Measurements from ENCODE around the gene DLGAP1. TPM values are rescaled to one million over a fixed set of nuclear protein-coding genes. Genes with fewer than 3 reads are reported as not detected.

DLGAP1 gene
- total and polyA plus RNA-seq, 10 of the 15 experiments (the other 5 are each of a cell fraction or from before 2014, with no cell fraction given): 0.23 to 27.6 (median 1.9) TPM

- no peak for ATAC-seq
- no TSS peak for BruUV-seq (replicated peaks)
These were observed 955.6 kb downstream of the DLGAP1 start for GRCh38 chr18:3499501-3499900.

DNA sequence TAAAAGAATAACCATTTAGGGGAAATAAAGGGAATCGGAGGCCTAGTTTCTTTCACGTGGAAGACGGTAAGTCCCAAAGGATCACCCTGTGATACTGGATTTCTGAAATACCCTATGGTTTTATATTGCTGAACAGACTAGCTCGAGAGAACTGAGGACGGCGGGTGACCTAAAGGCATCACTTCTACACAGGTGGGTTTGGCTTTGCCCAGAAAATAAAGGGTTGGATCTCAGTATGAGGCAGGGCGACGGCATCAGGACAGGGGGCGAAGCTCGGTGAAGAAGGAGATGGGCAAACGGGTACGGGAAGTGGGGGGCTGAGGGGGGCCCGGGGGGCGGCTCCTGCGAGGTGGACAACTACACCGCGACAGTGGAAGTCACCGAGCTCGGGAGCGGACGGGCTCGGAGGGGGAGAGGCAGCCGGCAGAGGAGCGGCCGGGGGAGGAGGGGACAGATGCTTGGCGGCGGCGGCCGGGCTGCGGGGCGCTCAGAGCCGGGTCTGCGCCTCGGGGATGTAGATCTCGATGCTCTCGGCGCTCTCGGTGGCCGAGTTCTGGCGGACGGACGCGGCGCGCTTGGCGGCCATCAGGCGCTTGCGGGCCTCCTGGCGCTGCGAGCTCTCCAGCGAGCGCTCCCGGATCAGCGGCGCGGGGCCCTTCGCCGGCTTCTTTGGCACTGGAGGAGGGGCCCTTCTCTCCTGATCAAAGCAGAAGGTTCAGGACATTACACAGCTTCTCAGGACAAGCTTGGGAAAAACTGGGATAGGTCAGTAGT lies 956.2 kb downstream of the DLGAP1 start:
- no peaks in the 10 kb centered on the region for H3K9me3 ChIP-seq (replicated peaks; ENCODE audit: control insufficient read depth, insufficient read depth, low read length)
- FAIRE-seq (no peak), ATAC-seq (peak; percentile 50), DNase-seq (ENCODE audit: low read depth, low spot score) (no peak)
- SMC1A ChIA-PET (ENCODE audit: uncharacterized antibody, unreplicated experiment): interaction anchor here (1.3 to 2.6 kb wide), 2 partner anchors 10 to 86 kb away, joined by 6 to 14 read pairs; no protein-coding TSS in a partner anchor
- 29% methylated on average over 33 of the region's 58 CpGs for WGBS (ENCODE audit: insufficient coverage, insufficient replicate concordance, low lambda C conversion rate, missing lambda C conversion rate)
- H3K79me2 ChIP-seq (ENCODE audit: control insufficient read depth, insufficient read depth, low read length): no peaks in the 10 kb centered on the region
- H4K20me1 ChIP-seq (ENCODE audit: control insufficient read depth, insufficient read depth): no peaks in the 10 kb centered on the region
- BruUV-seq (replicated peaks): no TSS peak
- POLR2A ChIA-PET: no interaction called here
- CTCF ChIA-PET: interaction anchor here (0.6 to 1.6 kb wide), 3 partner anchors 9 to 109 kb away, joined by 3 read pairs; no protein-coding TSS in a partner anchor
- H3K27ac ChIP-seq (ENCODE audit: control insufficient read depth, insufficient read depth): no peak overlapping the region
- no peak overlapping the region for H3K4me2 ChIP-seq (ENCODE audit: control insufficient read depth, insufficient read depth)
- H3K27me3 ChIP-seq (replicated peaks in 1 of 2; ENCODE audit: control insufficient read depth in 2 of 2, insufficient read depth in 2 of 2, low read length in 1 of 2): peaks cover 0 to 16% of the 10 kb centered on the region in 2 experiments; a peak in 2 of 4 replicates
- no peaks in the 10 kb centered on the region for H3K36me3 ChIP-seq (ENCODE audit: control insufficient read depth in 2 of 2, insufficient read depth in 2 of 2, low read length in 1 of 2)
- no peaks in the 10 kb centered on the region for H3K4me1 ChIP-seq (ENCODE audit: control insufficient read depth, insufficient read depth, low read length)
- RAD21 ChIA-PET (ENCODE audit: unreplicated experiment): no interaction called here
- no peak overlapping the region for H3K9ac ChIP-seq (ENCODE audit: control insufficient read depth, insufficient read depth, low read length)
- TF ChIP-seq FOS (IDR thresholded peaks at IDR 0.05; ENCODE audit: borderline replicate concordance, extremely low read depth, insufficient read length) (no peak), SUZ12 (IDR thresholded peaks at IDR 0.05; ENCODE audit: unreplicated experiment) (peak; percentile 56)
- in situ Hi-C loops (cut with MboI): no loop called here
- no peak overlapping the region for H3K4me3 ChIP-seq
- intact Hi-C loops (cut with micrococcal nuclease; ENCODE audit: unreplicated experiment): no loop called here
- H2AFZ ChIP-seq (ENCODE audit: control insufficient read depth, low read depth, low read length): no peak overlapping the region

More at GRCh38 chr18:3499501-3499900, 955.6 kb downstream of the DLGAP1 start:
- no peaks in the 10 kb centered on the region for H3K4me1 ChIP-seq (ENCODE audit: control insufficient read depth, insufficient read depth, low read length)
- in situ Hi-C loops (cut with MboI): no loop called here
- DNase-seq (ENCODE audit: low read depth, low spot score) (no peak), FAIRE-seq (no peak)
- 41% methylated on average over 10 of the region's 10 CpGs for WGBS (ENCODE audit: insufficient coverage, insufficient replicate concordance, low lambda C conversion rate, missing lambda C conversion rate)
- ChIA-PET RAD21 (ENCODE audit: unreplicated experiment) (no interaction called here), SMC1A (ENCODE audit: uncharacterized antibody, unreplicated experiment) (interaction anchor here (0.8 to 2.0 kb wide), 3 partner anchors 14 to 86 kb away, joined by 3 to 6 read pairs (median 6); no protein-coding TSS in a partner anchor), CTCF (interaction anchor here (0.6 to 1.6 kb wide), 4 partner anchors 9 to 109 kb away, joined by 3 to 5 read pairs (median 3); no protein-coding TSS in a partner anchor), POLR2A (no interaction called here)
- no peaks in the 10 kb centered on the region for H4K20me1 ChIP-seq (ENCODE audit: control insufficient read depth, insufficient read depth)
- TF ChIP-seq STAT1 (conservative IDR thresholded peaks at IDR 0.05) (no peak), PBX3 (IDR thresholded peaks at IDR 0.05; ENCODE audit: insufficient replicate concordance, low read depth, low read length) (no peak)
- intact Hi-C loops (cut with micrococcal nuclease; ENCODE audit: unreplicated experiment): no loop called here
- no peak overlapping the region for H3K4me2 ChIP-seq (ENCODE audit: control insufficient read depth, insufficient read depth)
- no peaks in the 10 kb centered on the region for H3K36me3 ChIP-seq (ENCODE audit: control insufficient read depth in 2 of 2, insufficient read depth in 2 of 2, low read length in 1 of 2)
- no peak overlapping the region for H2AFZ ChIP-seq (ENCODE audit: control insufficient read depth, low read depth, low read length)
- peaks cover 0 to 16% of the 10 kb centered on the region in 2 experiments; a peak in 2 of 4 replicates for H3K27me3 ChIP-seq (replicated peaks in 1 of 2; ENCODE audit: control insufficient read depth in 2 of 2, insufficient read depth in 2 of 2, low read length in 1 of 2)
- no peak overlapping the region for H3K27ac ChIP-seq (ENCODE audit: control insufficient read depth, insufficient read depth)
- no peak overlapping the region for H3K9ac ChIP-seq (ENCODE audit: control insufficient read depth, insufficient read depth, low read length)
- no peak overlapping the region for H3K4me3 ChIP-seq
- H3K79me2 ChIP-seq (ENCODE audit: control insufficient read depth, insufficient read depth, low read length): no peaks in the 10 kb centered on the region
- H3K9me3 ChIP-seq (replicated peaks; ENCODE audit: control insufficient read depth, insufficient read depth, low read length): no peaks in the 10 kb centered on the region
